HepG2 (cell line): ENCODE data around the gene PGAP3. TPM values are rescaled to one million over a fixed set of nuclear protein-coding genes. Genes with fewer than 3 reads are reported as not detected.

Experiments
- ATAC-seq: fragments of 200-7000 bp; cut with Tn5 transposase; 3 replicates; pipeline ENCODE4 v1.9.1; 2020; ENCODE audit warnings: mild to moderate bottlenecking, moderate library complexity
- BruUV-seq: library from RNA; stranded (reverse); fragments of 400-500 nt; replicated peaks from 2 replicates; lab custom pipeline; 2021; lab: Mats Ljungman, UMichigan
- CTCF ChIA-PET: fragments of 300-600 bp; formaldehyde crosslinking; extraction: SDS; loops from one replicate; lab custom pipeline; 2021; ENCODE audit warnings: low total read pairs, inconsistent platforms, low intra/inter-chr PET ratio; lab: Yijun Ruan, JAX
- POLR2A ChIA-PET: fragments of 350-600 bp; sonication (Branson Sonifier 250); formaldehyde crosslinking; loops from one replicate; lab custom pipeline; 2020; ENCODE audit warnings: antibody characterized with exemption, inconsistent platforms; lab: Yijun Ruan, JAX
- DNase-seq: peaks from one replicate; pipeline ENCODE4 v3.0.0-alpha.2; 2015; ENCODE audit warnings: low spot score
- FAIRE-seq: peaks from 3 replicates; lab custom pipeline; 2011; peaks lifted over from hg19 to GRCh38; lab: Jason Lieb, UNC
- H2AFZ ChIP-seq: one replicate; pipeline ENCODE4 v1.6.1; 2011; ENCODE audit warnings: low read length, inconsistent platforms
- H3K27ac ChIP-seq: fragments of 300-600 bp; 3 replicates; pipeline ENCODE4 v1.8.0; 2011; ENCODE audit warnings: mixed run types, mild to moderate bottlenecking, mixed read lengths, low read length, inconsistent platforms; ENCODE audit not compliant: insufficient read depth; ENCODE audit errors: extremely low read length
- H3K27me3 ChIP-seq, 2 experiments: fragments of 200-600 bp in 1 of 2; 2 replicates in 1 of 2; 3 replicates in 1 of 2; pipeline versions ENCODE4 v1.6.0 to v1.8.0; 2011; ENCODE audit warnings: low read length in 2 of 2, mild to moderate bottlenecking in 2 of 2, moderate library complexity in 2 of 2, inconsistent platforms in 1 of 2; ENCODE audit not compliant: insufficient read depth in 2 of 2, control insufficient read depth in 1 of 2
- H3K36me3 ChIP-seq, 2 experiments: fragments of 200-600 bp in 1 of 2; replicated peaks in 1 of 2; 2 replicates in 1 of 2; 3 replicates in 1 of 2; pipeline versions ENCODE4 v1.5.1 to v1.8.0; 2011; ENCODE audit warnings: low read length in 2 of 2, inconsistent platforms in 1 of 2; ENCODE audit not compliant: insufficient read depth in 2 of 2, control insufficient read depth in 1 of 2
- H3K4me1 ChIP-seq: 2 replicates; pipeline ENCODE4 v1.5.1; 2012; ENCODE audit warnings: low read length, inconsistent platforms; ENCODE audit not compliant: insufficient read depth
- H3K4me2 ChIP-seq: 2 replicates; pipeline ENCODE4 v1.6.0; 2011; ENCODE audit warnings: low read depth, low read length, inconsistent platforms
- H3K4me3 ChIP-seq, 3 experiments: fragments of 200-600 bp in 1 of 3; sonication (generic), shearing (Covaris generic) in 1 of 3; replicated peaks in 1 of 3; 2 replicates each; pipeline ENCODE4 v1.5.1; 2011 to 2016; ENCODE audit warnings: low read length in 3 of 3, inconsistent platforms in 2 of 3, low read depth in 2 of 3, mild to moderate bottlenecking in 2 of 3, control low read depth in 1 of 3, mixed read lengths in 1 of 3; ENCODE audit not compliant: insufficient read depth in 1 of 3
- H3K79me2 ChIP-seq: one replicate; pipeline ENCODE4 v1.6.1; 2011; ENCODE audit warnings: low read length, inconsistent platforms; ENCODE audit not compliant: insufficient read depth
- H3K9ac ChIP-seq: 2 replicates; pipeline ENCODE4 v1.6.0; 2011; ENCODE audit warnings: mild to moderate bottlenecking, low read depth, low read length, inconsistent platforms; ENCODE audit not compliant: insufficient read depth
- H3K9me3 ChIP-seq: 2 replicates; pipeline ENCODE4 v1.5.1; 2012; ENCODE audit warnings: mild to moderate bottlenecking, low read length
- H4K20me1 ChIP-seq: 2 replicates; pipeline ENCODE4 v1.6.0; 2011; ENCODE audit warnings: inconsistent platforms, mild to moderate bottlenecking, low read length, moderate library complexity; ENCODE audit not compliant: insufficient read depth
- MAF1 ChIP-seq: sonication (generic); formaldehyde crosslinking; IDR thresholded peaks from 2 replicates; pipeline ENCODE4 v1.5.0; 2020; ENCODE audit warnings: missing genetic modification reagents, borderline replicate concordance
- MED1 ChIP-seq: sonication (generic); formaldehyde crosslinking; IDR thresholded peaks from 2 replicates; pipeline ENCODE4 v1.4.0; 2020; ENCODE audit warnings: missing genetic modification reagents
- MEF2D ChIP-seq: sonication (generic); formaldehyde crosslinking; IDR thresholded peaks from 2 replicates; pipeline ENCODE4 v1.5.1; 2020; ENCODE audit warnings: mild to moderate bottlenecking, missing genetic modification reagents
- NFATC3 ChIP-seq: sonication (generic); formaldehyde crosslinking; IDR thresholded peaks from 2 replicates; pipeline ENCODE4 v1.5.1; 2020; ENCODE audit warnings: mild to moderate bottlenecking, missing genetic modification reagents
- NFKBIZ ChIP-seq: IDR thresholded peaks from 2 replicates; pipeline ENCODE4 v1.6.1; 2018; ENCODE audit warnings: missing genetic modification reagents, missing compliant biosample characterization
- RFX1 ChIP-seq: fragments of 450-650 bp; IDR thresholded peaks from 2 replicates; pipeline ENCODE4 v1.6.1; 2017
- SP4 ChIP-seq: sonication (generic); formaldehyde crosslinking; IDR thresholded peaks from 2 replicates; pipeline ENCODE4 v1.8.1; 2023; ENCODE audit warnings: mild to moderate bottlenecking, missing genetic modification reagents
- SPEN ChIP-seq: sonication (generic); formaldehyde crosslinking; IDR thresholded peaks from 2 replicates; pipeline ENCODE4 v1.5.1; 2020; ENCODE audit warnings: low read depth, mild to moderate bottlenecking, missing genetic modification reagents
- THAP11 ChIP-seq: IDR thresholded peaks from 2 replicates; pipeline ENCODE4 v1.6.1; 2016; ENCODE audit warnings: missing biosample characterization, missing genetic modification reagents
- ZBTB7A ChIP-seq: sonication (generic); formaldehyde crosslinking; IDR thresholded peaks from 2 replicates; pipeline ENCODE4 v1.8.0; 2022; ENCODE audit warnings: mild to moderate bottlenecking, missing genetic modification reagents
- ZKSCAN1 ChIP-seq: fragments of 150-350 bp; IDR thresholded peaks from 2 replicates; pipeline ENCODE4 v1.6.1; 2014; ENCODE audit warnings: low read length
- ZNF572 ChIP-seq: sonication (generic); formaldehyde crosslinking; IDR thresholded peaks from 2 replicates; pipeline ENCODE4 v1.5.1; 2020; ENCODE audit warnings: mild to moderate bottlenecking, missing genetic modification reagents
- ZNF75D ChIP-seq: sonication (generic); formaldehyde crosslinking; IDR thresholded peaks from 2 replicates; pipeline ENCODE4 v1.8.1; 2023; ENCODE audit warnings: missing genetic modification reagents, mild to moderate bottlenecking, borderline replicate concordance
- WGBS: methylation state at CpG from one replicate; pipeline ENCODE4 v1.1.6; 2017; ENCODE audit warnings: low lambda C conversion rate; 5-methylcytosine and 5-hydroxymethylcytosine counted together
- in situ Hi-C: cut with HindIII; loops from 2 replicates; pipeline ENCODE4 v1.10.0; 2017; ENCODE audit warnings: low pct_unique_long_range_greater_than_20kb; ENCODE audit not compliant: extremely low pct_ligation_motif_present
- intact Hi-C: fragments of 100-400 bp; cut with micrococcal nuclease; formaldehyde crosslinking; loops from one replicate; pipeline ENCODE4 v1.10.0; 2022; ENCODE audit not compliant: unreplicated experiment
- polyA plus RNA-seq, 8 experiments: library from polyadenylated mRNA; depleted of rRNA in 3 of 8; stranded (reverse) in 7 of 8; unstranded in 1 of 8; fragments of >200 nt; fragmentation: Illumina TruSeq in 4 of 8; extraction: Trizol in 4 of 8; gene quantifications; 2 replicates each; pipeline versions ENCODE4 v1.2.1 to v1.2.3, GENCODE V29; 2011 to 2016; ENCODE audit warnings: low read depth in 4 of 8, missing spikeins in 1 of 8, mixed read lengths in 1 of 8; ENCODE audit not compliant: insufficient read depth in 1 of 8
- total RNA-seq, 5 experiments: library from RNA; depleted of rRNA; stranded (reverse); fragments of >200 nt; fragmentation: Illumina TruSeq; extraction: Trizol; gene quantifications; 2 replicates each; pipeline ENCODE4 v1.2.3, GENCODE V29; 2016; ENCODE audit warnings: low read depth in 1 of 5
- TF ChIP-seq, protein P1 (sequence below): IDR thresholded peaks from 2 replicates; pipeline ENCODE4 v1.6.1; 2018; ENCODE audit warnings: missing genetic modification reagents, mild to moderate bottlenecking, missing compliant biosample characterization
- TF ChIP-seq, protein P2 (sequence below), 2 experiments: fragments of 450-650 bp in 1 of 2; sonication (generic) in 1 of 2; formaldehyde crosslinking; IDR thresholded peaks; 2 replicates each; pipeline versions ENCODE4 v1.5.0 to v1.8.0; 2020 to 2022; ENCODE audit warnings: mild to moderate bottlenecking in 1 of 2, missing genetic modification reagents in 1 of 2
- TF ChIP-seq, protein P3 (sequence below): IDR thresholded peaks from 2 replicates; pipeline ENCODE4 v1.6.1; 2016

Gene PGAP3
- total and polyA plus RNA-seq, 2 of the 13 experiments (the other 11 are each of a cell fraction or from before 2014, with no cell fraction given): 11.9 to 14.6 TPM

DNA sequence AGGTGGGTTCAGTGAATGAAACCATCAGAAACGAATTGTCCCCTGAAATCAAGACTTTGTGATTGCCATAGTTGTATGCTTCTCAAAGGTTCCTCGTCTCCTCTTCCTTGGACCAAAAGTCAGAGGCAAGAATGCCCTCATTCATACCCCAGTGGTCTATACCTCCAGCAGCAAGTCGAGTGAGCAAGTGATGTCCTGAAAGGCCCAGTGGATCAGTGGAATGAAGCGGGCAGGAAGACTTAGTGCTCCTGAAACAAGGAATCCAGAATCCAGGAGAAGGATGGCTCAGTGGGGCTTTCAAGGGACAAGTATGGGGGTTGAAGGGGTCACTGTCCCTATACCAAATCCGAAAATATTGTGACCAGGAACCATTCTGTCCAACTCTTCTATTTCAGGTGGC is 6.7 kb upstream of the PGAP3 start:
- ATAC-seq: no peak
- peak overlapping the region; percentile 13 to 77 (median 27) for H3K4me3 ChIP-seq
- peak overlapping the region; percentile 96 for H3K9ac ChIP-seq
- 0 out of 2 replicates have a peak, but pooled peaks have one; percentile 35 for TF ChIP-seq SP4 (CRISPR knock-in tag)
- TF ChIP-seq THAP11 (CRISPR knock-in tag): no peak
- TF ChIP-seq, protein P1, sequence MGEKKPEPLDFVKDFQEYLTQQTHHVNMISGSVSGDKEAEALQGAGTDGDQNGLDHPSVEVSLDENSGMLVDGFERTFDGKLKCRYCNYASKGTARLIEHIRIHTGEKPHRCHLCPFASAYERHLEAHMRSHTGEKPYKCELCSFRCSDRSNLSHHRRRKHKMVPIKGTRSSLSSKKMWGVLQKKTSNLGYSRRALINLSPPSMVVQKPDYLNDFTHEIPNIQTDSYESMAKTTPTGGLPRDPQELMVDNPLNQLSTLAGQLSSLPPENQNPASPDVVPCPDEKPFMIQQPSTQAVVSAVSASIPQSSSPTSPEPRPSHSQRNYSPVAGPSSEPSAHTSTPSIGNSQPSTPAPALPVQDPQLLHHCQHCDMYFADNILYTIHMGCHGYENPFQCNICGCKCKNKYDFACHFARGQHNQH (CRISPR knock-in tag): 0 out of 2 replicates have a peak, but pooled peaks have one; percentile 10
- TF ChIP-seq ZNF572: peak; percentile 62; the same call in 1 of the 2 replicates
- 0 out of 2 replicates have a peak, but pooled peaks have one; percentile 5 for TF ChIP-seq NFKBIZ
- no peak for TF ChIP-seq MEF2D (CRISPR knock-in tag)
- TF ChIP-seq, all 625 proteins: peak for 4
- H3K27ac ChIP-seq: peak overlapping the region; percentile 99
- 57% methylated on average over 5 of the region's 5 CpGs for WGBS
- FAIRE-seq (no peak), DNase-seq (no peak)
- in situ Hi-C loops (no loop called here), intact Hi-C loops (loop anchor here (2.0 kb wide), 2 partner anchors 24 to 36 kb away; partner anchors contain the start of gene MIEN1)
- peak overlapping the region; percentile 37 for H2AFZ ChIP-seq
- H3K27me3 ChIP-seq: no peaks in the 10 kb centered on the region
- H3K4me2 ChIP-seq: peak overlapping the region; percentile 100
- H3K36me3 ChIP-seq: no peaks in the 10 kb centered on the region
- no peaks in the 10 kb centered on the region for H4K20me1 ChIP-seq
- H3K4me1 ChIP-seq: peaks cover 64% of the 10 kb centered on the region
- ChIA-PET POLR2A (interaction anchor here (0.9 to 4.4 kb wide), 20 partner anchors 8 to 994 kb away, joined by 3 to 96 read pairs (median 12); partner anchors contain the start of genes GRB7, MED1, MIEN1 and PGAP3), CTCF (no interaction called here)
- H3K9me3 ChIP-seq: no peaks in the 10 kb centered on the region
- H3K79me2 ChIP-seq: peaks cover 7% of the 10 kb centered on the region
- no TSS peak for BruUV-seq

DNA sequence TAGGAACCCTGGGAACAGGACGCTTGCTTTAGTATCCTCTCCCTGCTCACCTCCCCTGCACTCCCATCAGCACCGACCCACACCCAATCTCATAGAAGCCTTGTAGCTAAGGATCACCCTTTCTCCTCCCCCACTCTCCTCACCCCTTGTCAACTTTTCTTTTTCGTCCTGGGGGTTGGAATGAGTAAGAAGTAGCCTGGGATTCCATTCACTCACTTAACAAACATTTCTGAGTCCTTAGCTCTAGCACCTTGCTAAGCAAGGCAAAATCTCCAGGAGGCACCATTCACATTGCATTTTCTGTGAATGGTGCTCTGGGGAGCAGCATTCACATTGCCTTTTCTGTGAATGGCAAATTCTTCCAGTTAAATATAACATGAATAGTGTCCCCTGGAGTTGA is 1.1 kb upstream of the PGAP3 start:
- Histone ChIP-seq H3K4me1 (peaks cover 41% of the 10 kb centered on the region), H3K79me2 (no peaks in the 10 kb centered on the region), H3K9ac (peak overlapping the region; percentile 83), H3K27ac (peak overlapping the region; percentile 88), H3K27me3 (no peaks in the 10 kb centered on the region; a peak in 1 of 5 replicates), H2AFZ (no peak overlapping the region), H4K20me1 (no peaks in the 10 kb centered on the region), H3K4me2 (peak overlapping the region; percentile 94), H3K36me3 (peaks cover 0 to 2% of the 10 kb centered on the region in 2 experiments; a peak in 2 of 5 replicates), H3K4me3 (peak overlapping the region; percentile 72 to 76 (median 74)), H3K9me3 (no peaks in the 10 kb centered on the region)
- DNase-seq (no peak), ATAC-seq (no peak), FAIRE-seq (no peak)
- ChIA-PET CTCF (interaction anchor here (0.6 kb wide), 1 partner anchor 32 kb away, joined by 4 read pairs; no protein-coding TSS in a partner anchor), POLR2A (interaction anchor here (2.2 to 4.9 kb wide), 9 partner anchors 7 to 50 kb away, joined by 7 to 118 read pairs (median 28); partner anchors contain the start of genes ERBB2, MIEN1 and PNMT)
- 10% methylated on average over 3 of the region's 3 CpGs for whole genome bisulfite sequencing
- intact Hi-C loops (no loop called here), in situ Hi-C loops (no loop called here)
- no TSS peak for BruUV-seq
- no peak for TF ChIP-seq MAF1
- 0 out of 2 replicates have a peak, but pooled peaks have one; percentile 9 for TF ChIP-seq MED1 (CRISPR knock-in tag)
- TF ChIP-seq, protein P2, sequence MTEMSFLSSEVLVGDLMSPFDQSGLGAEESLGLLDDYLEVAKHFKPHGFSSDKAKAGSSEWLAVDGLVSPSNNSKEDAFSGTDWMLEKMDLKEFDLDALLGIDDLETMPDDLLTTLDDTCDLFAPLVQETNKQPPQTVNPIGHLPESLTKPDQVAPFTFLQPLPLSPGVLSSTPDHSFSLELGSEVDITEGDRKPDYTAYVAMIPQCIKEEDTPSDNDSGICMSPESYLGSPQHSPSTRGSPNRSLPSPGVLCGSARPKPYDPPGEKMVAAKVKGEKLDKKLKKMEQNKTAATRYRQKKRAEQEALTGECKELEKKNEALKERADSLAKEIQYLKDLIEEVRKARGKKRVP (CRISPR knock-in tag; IDR thresholded peaks at IDR 0.05): no peak
- no peak for TF ChIP-seq ZKSCAN1
- TF ChIP-seq, protein P3, sequence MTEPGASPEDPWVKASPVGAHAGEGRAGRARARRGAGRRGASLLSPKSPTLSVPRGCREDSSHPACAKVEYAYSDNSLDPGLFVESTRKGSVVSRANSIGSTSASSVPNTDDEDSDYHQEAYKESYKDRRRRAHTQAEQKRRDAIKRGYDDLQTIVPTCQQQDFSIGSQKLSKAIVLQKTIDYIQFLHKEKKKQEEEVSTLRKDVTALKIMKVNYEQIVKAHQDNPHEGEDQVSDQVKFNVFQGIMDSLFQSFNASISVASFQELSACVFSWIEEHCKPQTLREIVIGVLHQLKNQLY (CRISPR knock-in tag): no peak
- 0 out of 2 replicates have a peak, but pooled peaks have one; percentile 26 for TF ChIP-seq SPEN (CRISPR knock-in tag)
- no peak for TF ChIP-seq NFATC3 (CRISPR knock-in tag)
- TF ChIP-seq ZBTB7A (CRISPR knock-in tag): no peak
- no peak for TF ChIP-seq RFX1
- TF ChIP-seq ZNF75D (CRISPR knock-in tag): no peak
